KOPT-K1 (cell line): ENCODE measurements around the gene FLVCR1.

Experiments used
- H3K27ac ChIP-seq: fragments of 200-600 bp; sonication (generic); 2 replicates; pipeline ENCODE4 v1.5.1; 2016; ENCODE audit warnings: antibody characterized with exemption, mild to moderate bottlenecking, low read depth, low read length; ENCODE audit not compliant: poor library complexity, severe bottlenecking
- H3K36me3 ChIP-seq: fragments of 200-600 bp; sonication (generic); 2 replicates; pipeline ENCODE4 v1.5.1; 2017; ENCODE audit warnings: antibody characterized with exemption, mild to moderate bottlenecking, low read length, moderate library complexity; ENCODE audit not compliant: insufficient read depth
- H3K9me3 ChIP-seq: fragments of 200-600 bp; sonication (generic); 2 replicates; pipeline ENCODE4 v1.5.1; 2017; ENCODE audit warnings: antibody characterized with exemption, low read length, mild to moderate bottlenecking; ENCODE audit not compliant: insufficient read depth, poor library complexity, severe bottlenecking

FLVCR1 gene

GRCh38 chr1:212917858-212918257, 59.8 kb downstream of the FLVCR1 start:
- H3K27ac ChIP-seq = no peak overlapping the region
- H3K9me3 ChIP-seq = no peaks in the 10 kb centered on the region
- H3K36me3 ChIP-seq = no peaks in the 10 kb centered on the region

- H3K9me3 ChIP-seq = no peaks in the 10 kb centered on the region
These were observed 60.7 kb downstream of the FLVCR1 start for GRCh38 chr1:212918824-212919223.

GRCh38 chr1:212920246-212920645, 62.2 kb downstream of the FLVCR1 start:
- Histone ChIP-seq H3K27ac (no peak overlapping the region), H3K36me3 (no peaks in the 10 kb centered on the region), H3K9me3 (no peaks in the 10 kb centered on the region)

More at GRCh38 chr1:212918824-212919223, 60.7 kb downstream of the FLVCR1 start:
- H3K27ac ChIP-seq = no peak overlapping the region
- no peaks in the 10 kb centered on the region for H3K36me3 ChIP-seq

- H3K27ac ChIP-seq = no peak overlapping the region
- no peaks in the 10 kb centered on the region for H3K9me3 ChIP-seq
- H3K36me3 ChIP-seq = no peaks in the 10 kb centered on the region
These were observed 62.8 kb downstream of the FLVCR1 start for GRCh38 chr1:212920896-212921295.

- H3K9me3 ChIP-seq = no peaks in the 10 kb centered on the region
- no peaks in the 10 kb centered on the region for H3K36me3 ChIP-seq
- no peak overlapping the region for H3K27ac ChIP-seq
These were observed 63.9 kb downstream of the FLVCR1 start for GRCh38 chr1:212922016-212922415.

- Histone ChIP-seq H3K9me3 (no peaks in the 10 kb centered on the region), H3K27ac (no peak overlapping the region), H3K36me3 (no peaks in the 10 kb centered on the region)
These were observed 68.3 kb downstream of the FLVCR1 start for GRCh38 chr1:212926372-212926771.

- Histone ChIP-seq H3K9me3 (no peaks in the 10 kb centered on the region), H3K27ac (no peak overlapping the region), H3K36me3 (no peaks in the 10 kb centered on the region)
These were observed 70.5 kb downstream of the FLVCR1 start for GRCh38 chr1:212928323-212929291.

- H3K27ac ChIP-seq = no peak overlapping the region
- H3K36me3 ChIP-seq = no peaks in the 10 kb centered on the region
- H3K9me3 ChIP-seq = no peaks in the 10 kb centered on the region
These were observed 73.1 kb downstream of the FLVCR1 start for GRCh38 chr1:212930986-212931678.

GRCh38 chr1:212933815-212934471, 75.9 kb downstream of the FLVCR1 start:
- H3K9me3 ChIP-seq = no peaks in the 10 kb centered on the region
- H3K27ac ChIP-seq = no peak overlapping the region
- H3K36me3 ChIP-seq = no peaks in the 10 kb centered on the region

- Histone ChIP-seq H3K9me3 (no peaks in the 10 kb centered on the region), H3K36me3 (no peaks in the 10 kb centered on the region), H3K27ac (no peak overlapping the region)
These were observed 77.4 kb downstream of the FLVCR1 start for GRCh38 chr1:212935387-212935981.

GRCh38 chr1:212937034-212937433, 79.0 kb downstream of the FLVCR1 start:
- Histone ChIP-seq H3K9me3 (no peaks in the 10 kb centered on the region), H3K36me3 (no peaks in the 10 kb centered on the region), H3K27ac (no peak overlapping the region)

GRCh38 chr1:212938846-212939245, 80.8 kb downstream of the FLVCR1 start:
- Histone ChIP-seq H3K36me3 (no peaks in the 10 kb centered on the region), H3K27ac (no peak overlapping the region), H3K9me3 (no peaks in the 10 kb centered on the region)

- Histone ChIP-seq H3K27ac (no peak overlapping the region), H3K9me3 (no peaks in the 10 kb centered on the region), H3K36me3 (no peaks in the 10 kb centered on the region)
These were observed 83.4 kb downstream of the FLVCR1 start for GRCh38 chr1:212941452-212941851.

GRCh38 chr1:212942679-212943392, 84.8 kb downstream of the FLVCR1 start:
- Histone ChIP-seq H3K36me3 (no peaks in the 10 kb centered on the region), H3K9me3 (no peaks in the 10 kb centered on the region), H3K27ac (no peak overlapping the region)
